ENCODE data around the gene TH. TPM values are rescaled to one million over a fixed set of nuclear protein-coding genes. Genes with fewer than 3 reads are reported as not detected.

TH gene
- polyA plus RNA-seq, 1 of the 3 experiments (the other 2 are of a cell fraction), result not detected

DNA sequence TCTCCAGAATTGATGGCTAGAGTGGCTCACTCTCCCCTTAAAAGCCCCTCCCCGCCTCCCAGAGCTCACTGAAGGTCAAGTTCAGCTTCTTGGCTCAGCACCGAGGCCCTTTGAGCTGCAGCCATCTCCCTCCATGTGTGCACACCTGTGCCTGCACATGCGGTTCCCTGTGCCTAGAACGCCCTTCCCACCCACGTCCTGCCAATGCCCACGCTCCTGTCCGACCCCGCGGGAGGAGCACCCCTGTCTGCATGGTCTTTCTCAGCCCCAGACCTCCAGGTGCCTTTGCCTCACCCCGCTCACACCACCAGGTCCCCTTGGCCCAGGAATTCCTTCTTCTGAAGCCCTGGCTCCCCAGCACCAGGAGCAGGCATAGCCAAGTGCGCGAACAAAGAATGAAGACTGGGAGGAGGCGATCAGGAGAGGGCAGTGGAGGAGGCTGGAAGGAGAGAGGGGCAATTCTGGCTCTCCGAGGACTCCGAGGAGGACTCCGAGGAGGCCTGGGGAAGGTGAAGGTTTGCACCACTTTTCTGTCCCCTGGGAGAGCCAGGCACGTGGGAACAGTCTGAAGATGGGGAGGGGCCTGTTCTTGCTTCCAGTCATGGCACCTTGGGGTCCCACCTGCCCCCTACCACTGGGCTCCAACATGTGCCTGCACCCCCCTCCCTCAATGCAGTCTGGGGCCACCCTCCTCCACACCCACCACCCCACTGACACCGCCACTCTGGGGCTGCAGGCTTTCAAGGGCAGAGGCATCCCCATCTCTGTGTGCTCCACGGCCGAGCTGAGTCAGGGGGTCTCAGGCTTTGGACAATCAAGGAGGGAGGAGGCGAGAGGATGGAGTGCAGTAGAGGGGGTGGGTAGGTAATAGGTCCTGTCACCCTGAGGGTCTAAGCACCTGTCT lies 50.1 kb downstream of the TH start:
- Histone ChIP-seq H3K9me3 (no peaks in the 10 kb centered on the region), H3K9me2 (no peaks in the 10 kb centered on the region), H3K27me3 (ENCODE audit: insufficient read depth) (no peaks in the 10 kb centered on the region), H3K9ac (no peak overlapping the region), H2AFZ (ENCODE audit: low read depth) (no peak overlapping the region), H3K4me3 (ENCODE audit: low read depth in 2 of 2, low read length in 1 of 2) (no peak overlapping the region), H3F3A (replicated peaks; ENCODE audit: insufficient read depth) (no peaks in the 10 kb centered on the region), H4K20me1 (ENCODE audit: insufficient read depth) (no peaks in the 10 kb centered on the region), H3K4me2 (no peak overlapping the region), H3K27ac (ENCODE audit: low read depth in 2 of 2, low read length in 1 of 2) (no peak overlapping the region; a peak in 1 of 4 replicates), H3K36me3 (replicated peaks in 1 of 2; ENCODE audit: control insufficient read depth in 1 of 2, insufficient read depth in 2 of 2, low read length in 1 of 2) (no peaks in the 10 kb centered on the region), H3K4me1 (ENCODE audit: control insufficient read depth in 1 of 2, insufficient read depth in 2 of 2, low read depth in 1 of 2, low read length in 1 of 2) (peaks cover 0 to 11% of the 10 kb centered on the region in 2 experiments; a peak in 1 of 4 replicates), H3K79me2 (ENCODE audit: insufficient read depth) (no peaks in the 10 kb centered on the region)
- ChIA-PET POLR2A (interaction anchor here (1.0 to 1.6 kb wide), 2 partner anchors 15 to 28 kb away, joined by 5 to 6 read pairs; no protein-coding TSS in a partner anchor), CTCF (interaction anchor here (0.9 to 2.4 kb wide), 11 partner anchors 12 to 469 kb away, joined by 3 to 33 read pairs (median 4); partner anchors contain the start of gene IGF2)
- WGBS (ENCODE audit: low lambda C conversion rate), result 55% methylated on average over 18 of the region's 21 CpGs
- TF ChIP-seq YY1 (IDR thresholded peaks at IDR 0.05; ENCODE audit: low read depth), result no peak
- no peak for TF ChIP-seq SIN3A (IDR thresholded peaks at IDR 0.05; ENCODE audit: borderline replicate concordance, low read depth, low read length)
- no peak for TF ChIP-seq FOSL2 (IDR thresholded peaks at IDR 0.05; ENCODE audit: borderline replicate concordance, low read depth)
- no peak for TF ChIP-seq EP300 (IDR thresholded peaks at IDR 0.05; ENCODE audit: borderline replicate concordance in 1 of 2, low read depth in 1 of 2, low read length in 1 of 2)
- DNase-seq, result peak; percentile 37

GRCh38 chr11:2120359-2121100 lies 51.1 kb downstream of the TH start:
- Histone ChIP-seq H3K9me3 (no peaks in the 10 kb centered on the region), H3K27me3 (ENCODE audit: insufficient read depth) (no peaks in the 10 kb centered on the region), H3K4me2 (no peak overlapping the region), H3K36me3 (replicated peaks in 1 of 2; ENCODE audit: control insufficient read depth in 1 of 2, insufficient read depth in 2 of 2, low read length in 1 of 2) (no peaks in the 10 kb centered on the region), H3F3A (replicated peaks; ENCODE audit: insufficient read depth) (no peaks in the 10 kb centered on the region), H3K9me2 (no peaks in the 10 kb centered on the region), H3K79me2 (ENCODE audit: insufficient read depth) (no peaks in the 10 kb centered on the region), H3K27ac (ENCODE audit: low read depth in 2 of 2, low read length in 1 of 2) (peak overlapping the region in 1 of 2 experiments; percentile 43; a peak in 1 of 4 replicates), H2AFZ (ENCODE audit: low read depth) (no peak overlapping the region), H4K20me1 (ENCODE audit: insufficient read depth) (no peaks in the 10 kb centered on the region), H3K4me3 (ENCODE audit: low read depth in 2 of 2, low read length in 1 of 2) (no peak overlapping the region), H3K4me1 (ENCODE audit: control insufficient read depth in 1 of 2, insufficient read depth in 2 of 2, low read depth in 1 of 2, low read length in 1 of 2) (peaks cover 0 to 11% of the 10 kb centered on the region in 2 experiments; a peak in 1 of 4 replicates), H3K9ac (no peak overlapping the region)
- ChIA-PET CTCF (interaction anchor here (0.9 to 2.4 kb wide), 13 partner anchors 11 to 468 kb away, joined by 3 to 33 read pairs (median 4); partner anchors contain the start of gene IGF2), POLR2A (interaction anchor here (1.0 to 1.6 kb wide), 2 partner anchors 16 to 27 kb away, joined by 5 to 6 read pairs; no protein-coding TSS in a partner anchor)
- peak; percentile 92 for DNase-seq
- peak; percentile 10; the same call in 1 of the 2 replicates for TF ChIP-seq RAD21 (IDR thresholded peaks at IDR 0.05; ENCODE audit: low read length)
- TF ChIP-seq FOXJ3 (CRISPR knock-in tag; IDR thresholded peaks at IDR 0.05), result no peak
- TF ChIP-seq GATA2 (CRISPR knock-in tag; IDR thresholded peaks at IDR 0.05), result peak; percentile 72
- peak; percentile 5; the same call in 1 of the 2 replicates for TF ChIP-seq SMC3 (IDR thresholded peaks at IDR 0.05; ENCODE audit: low read depth, low read length)
- TF ChIP-seq CHD2 (IDR thresholded peaks at IDR 0.05; ENCODE audit: low read length, partially characterized antibody), result peak; percentile 42
- no peak for TF ChIP-seq FOSL2 (IDR thresholded peaks at IDR 0.05; ENCODE audit: borderline replicate concordance, low read depth)
- peak; percentile 63; the same call in 1 of the 2 replicates for TF ChIP-seq RCOR1 (IDR thresholded peaks at IDR 0.05; ENCODE audit: low read length)
- WGBS (ENCODE audit: low lambda C conversion rate), result 46% methylated on average over 14 of the region's 23 CpGs
